Ovary (tissue), 9 donors: ENCODE measurements around the gene AUTS2. TPM values are rescaled to one million over a fixed set of nuclear protein-coding genes. Genes with fewer than 3 reads are reported as not detected.

Source experiments
- DNase-seq, 5 donors: peaks; one replicate each; pipeline ENCODE4 v3.0.0-alpha.2; 2019 to 2020
- H3K27ac ChIP-seq, 2 donors: fragments of 200-600 bp; one replicate each; pipeline versions ENCODE4 v1.5.1 to v1.8.0; 2019 to 2022
- H3K27me3 ChIP-seq: fragments of 200-600 bp; one replicate; pipeline ENCODE4 v1.8.0; 2022
- H3K36me3 ChIP-seq: fragments of 200-600 bp; sonication (generic); one replicate; pipeline ENCODE4 v1.5.1; 2019
- H3K4me1 ChIP-seq: one replicate; pipeline ENCODE4 v1.8.1; 2013; ENCODE audit warnings: mild to moderate bottlenecking, moderate library complexity; ENCODE audit not compliant: insufficient read depth
- H3K4me3 ChIP-seq: fragments of 200-600 bp; sonication (generic); one replicate; pipeline ENCODE4 v1.5.1; 2017
- H3K9me3 ChIP-seq, 2 donors: fragments of 200-600 bp in 1 of 2; sonication (generic) in 1 of 2; one replicate each; pipeline versions ENCODE4 v1.5.1 to v1.8.1; 2013 to 2019; ENCODE audit warnings: mild to moderate bottlenecking in 1 of 2, moderate library complexity in 1 of 2
- EP300 ChIP-seq: sonication (generic); formaldehyde crosslinking; IDR thresholded peaks from one replicate; pipeline ENCODE4 v1.6.1; 2017; ENCODE audit warnings: antibody characterized with exemption
- POLR2A ChIP-seq: fragments of 450-650 bp; IDR thresholded peaks from one replicate; pipeline ENCODE4 v1.6.1; 2017; ENCODE audit warnings: antibody characterized with exemption, mild to moderate bottlenecking, moderate library complexity
- WGBS, 3 donors: extraction: QIAGEN DNeasy Blood & Tissue Kit in 1 of 3; methylation state at CpG; one replicate each; pipeline versions ENCODE4 v1.1.5 to v1.1.7; 2013 to 2017; 5-methylcytosine and 5-hydroxymethylcytosine counted together
- intact Hi-C, 4 donors: fragments of 100-400 bp; cut with DNase I; formaldehyde crosslinking; loops; one replicate each; pipeline versions ENCODE4 v1.11.0 to v1.15.1; 2022 to 2023
- polyA plus RNA-seq, 2 donors: library from polyadenylated mRNA; stranded (reverse); fragments of 200-250 nt in 1 of 2; fragments of 350-450 nt in 1 of 2; fragmentation: Illumina TruSeq in 1 of 2; extraction: RNeasy Lipid Tissue Mini Kit (QIAGEN cat#74804) in 1 of 2; gene quantifications; one replicate each; pipeline ENCODE4 v1.2.3, GENCODE V29; 2013 to 2014
- total RNA-seq, 7 donors: library from RNA; depleted of rRNA in 2 of 7; stranded (reverse); fragments of >200 nt in 2 of 7; fragmentation: NEBNext Ultra II Directional in 3 of 7; extraction: Animal tissue kit (Norgen Biotek cat#: 25700) in 3 of 7; gene quantifications; one replicate each; pipeline versions ENCODE4 v1.1.0 to v1.2.4, GENCODE V29; 2016 to 2023
- TF ChIP-seq, protein P1 (sequence below), 3 donors: fragments of 450-650 bp in 2 of 3; fragments of 200-600 bp in 1 of 3; IDR thresholded peaks; one replicate each; pipeline versions ENCODE4 v1.5.1 to v1.8.0; 2016 to 2022; ENCODE audit warnings: antibody characterized with exemption in 3 of 3, mild to moderate bottlenecking in 1 of 3
- donor health status: DM: no; HTN: no; CAD: no; lungs with moderate emphysema.
- donor health status: DM: no; HTN: no; CAD: no.
- donor health status: Bipolar disorder and iron deficiency.
- donor health status: DM: yes; HTN: yes; CAD: no.
- donor health status: DM: no; HTN: no; CAD: no.
- donor health status: DM: yes; HTN: yes; CAD: no.

Gene AUTS2
- total and polyA plus RNA-seq, 9 donors: 18.3 to 60.9 (median 44.9) TPM

DNA sequence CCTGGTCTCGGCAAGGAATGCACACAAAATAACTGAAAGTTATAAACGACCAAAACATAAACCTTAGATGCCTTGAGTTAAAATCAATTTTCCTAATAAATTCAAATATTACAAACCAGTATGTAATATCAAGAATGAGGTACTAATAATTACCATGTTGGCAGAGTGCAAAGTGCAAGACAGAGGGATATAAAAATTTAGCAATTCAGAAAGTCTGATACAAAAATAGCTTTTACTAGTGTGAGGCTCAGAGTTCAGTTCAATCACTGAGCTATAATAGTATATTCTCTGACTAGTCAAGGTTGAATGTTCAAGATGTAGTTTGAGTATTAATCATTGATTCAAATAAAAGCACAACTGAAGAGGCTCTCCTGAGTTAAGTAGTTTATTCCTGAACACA lies 4.8 kb upstream of the AUTS2 start:
- H3K27me3 ChIP-seq: no peaks in the 10 kb centered on the region
- intact Hi-C loops: loop anchor here in 1 of 4 donors (10.0 kb wide), 1 partner anchor 1101 kb away; no protein-coding TSS in a partner anchor
- no peaks in the 10 kb centered on the region for H3K4me1 ChIP-seq
- H3K4me3 ChIP-seq: no peak overlapping the region
- H3K9me3 ChIP-seq: no peaks in the 10 kb centered on the region
- WGBS, 3 donors: 22 to 32% (median 22%) methylated on average over 2 of the region's 2 CpGs
- DNase-seq: no peak
- H3K27ac ChIP-seq: no peak overlapping the region
- no peak for TF ChIP-seq EP300
- TF ChIP-seq, protein P1, sequence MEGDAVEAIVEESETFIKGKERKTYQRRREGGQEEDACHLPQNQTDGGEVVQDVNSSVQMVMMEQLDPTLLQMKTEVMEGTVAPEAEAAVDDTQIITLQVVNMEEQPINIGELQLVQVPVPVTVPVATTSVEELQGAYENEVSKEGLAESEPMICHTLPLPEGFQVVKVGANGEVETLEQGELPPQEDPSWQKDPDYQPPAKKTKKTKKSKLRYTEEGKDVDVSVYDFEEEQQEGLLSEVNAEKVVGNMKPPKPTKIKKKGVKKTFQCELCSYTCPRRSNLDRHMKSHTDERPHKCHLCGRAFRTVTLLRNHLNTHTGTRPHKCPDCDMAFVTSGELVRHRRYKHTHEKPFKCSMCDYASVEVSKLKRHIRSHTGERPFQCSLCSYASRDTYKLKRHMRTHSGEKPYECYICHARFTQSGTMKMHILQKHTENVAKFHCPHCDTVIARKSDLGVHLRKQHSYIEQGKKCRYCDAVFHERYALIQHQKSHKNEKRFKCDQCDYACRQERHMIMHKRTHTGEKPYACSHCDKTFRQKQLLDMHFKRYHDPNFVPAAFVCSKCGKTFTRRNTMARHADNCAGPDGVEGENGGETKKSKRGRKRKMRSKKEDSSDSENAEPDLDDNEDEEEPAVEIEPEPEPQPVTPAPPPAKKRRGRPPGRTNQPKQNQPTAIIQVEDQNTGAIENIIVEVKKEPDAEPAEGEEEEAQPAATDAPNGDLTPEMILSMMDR (IDR thresholded peaks at IDR 0.05): no peak
- no peak for TF ChIP-seq POLR2A
- no peaks in the 10 kb centered on the region for H3K36me3 ChIP-seq

- TF ChIP-seq, protein P1 (IDR thresholded peaks at IDR 0.05): no peak
- no peak for TF ChIP-seq POLR2A
- no peak for TF ChIP-seq EP300
- DNase-seq: no peak
- Histone ChIP-seq H3K4me1 (no peaks in the 10 kb centered on the region), H3K27me3 (no peaks in the 10 kb centered on the region), H3K4me3 (no peak overlapping the region), H3K36me3 (no peaks in the 10 kb centered on the region), H3K27ac (no peak overlapping the region), H3K9me3 (no peaks in the 10 kb centered on the region)
- intact Hi-C loops: loop anchor here in 1 of 4 donors (10.0 kb wide), 1 partner anchor 1099 kb away; no protein-coding TSS in a partner anchor
- WGBS, 3 donors: 95 to 98% (median 98%) methylated on average over 1 of the region's 1 CpG
Measured at GRCh38 chr7:69595415-69595814, 2.9 kb upstream of the AUTS2 start.

- TF ChIP-seq POLR2A (no peak), EP300 (no peak)
- TF ChIP-seq, protein P1 (IDR thresholded peaks at IDR 0.05): no peak
- WGBS, 3 donors: 85% methylated on average over 7 of the region's 7 CpGs
Measured at GRCh38 chr7:69596056-69596455, 2.2 kb upstream of the AUTS2 start.

DNA sequence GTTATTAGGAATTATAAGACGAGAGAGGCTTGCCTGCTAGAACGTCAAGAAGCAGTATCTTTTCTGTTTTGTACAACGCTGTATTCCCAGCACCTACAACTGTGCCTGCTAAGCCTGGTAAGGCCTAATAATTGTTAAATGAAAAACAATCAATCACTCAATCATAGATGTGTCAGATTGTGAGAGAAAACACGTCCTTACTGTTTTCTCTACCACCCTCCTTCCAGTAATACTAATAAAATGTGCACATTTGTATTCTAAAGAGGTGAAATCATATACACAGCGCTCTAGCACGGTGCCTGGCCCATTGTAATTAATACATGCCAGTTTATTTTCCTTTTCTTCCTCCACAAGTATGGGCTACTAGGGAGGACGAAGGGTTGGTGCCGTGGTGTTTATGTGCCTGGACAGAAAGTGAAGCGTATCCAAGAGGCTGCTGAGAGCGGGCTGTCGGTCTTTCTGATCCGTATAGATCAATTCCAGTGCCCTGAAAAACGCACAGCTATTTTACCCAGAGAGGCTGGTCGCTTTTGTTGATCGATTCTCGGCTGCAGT lies 1.5 kb upstream of the AUTS2 start:
- Histone ChIP-seq H3K4me3 (peak overlapping the region; percentile 81), H3K27ac (peak overlapping the region; percentile 92 to 95), H3K27me3 (no peaks in the 10 kb centered on the region), H3K36me3 (no peaks in the 10 kb centered on the region), H3K4me1 (peaks cover 6% of the 10 kb centered on the region), H3K9me3 (no peaks in the 10 kb centered on the region)
- no peak for DNase-seq
- intact Hi-C loops: loop anchor here in 1 of 4 donors (10.0 kb wide), 1 partner anchor 1098 kb away; no protein-coding TSS in a partner anchor
- TF ChIP-seq, protein P1 (IDR thresholded peaks at IDR 0.05): no peak
- TF ChIP-seq POLR2A (no peak), EP300 (no peak)
- 22 to 27% (median 22%) methylated on average over 16 of the region's 16 CpGs for WGBS, 3 donors

More at GRCh38 chr7:69596056-69596455, 2.2 kb upstream of the AUTS2 start:
- DNase-seq: no peak
- Histone ChIP-seq H3K36me3 (no peaks in the 10 kb centered on the region), H3K4me1 (peaks cover 3% of the 10 kb centered on the region), H3K27me3 (no peaks in the 10 kb centered on the region), H3K9me3 (no peaks in the 10 kb centered on the region), H3K4me3 (no peak overlapping the region), H3K27ac (no peak overlapping the region)
- intact Hi-C loops: loop anchor here in 1 of 4 donors (10.0 kb wide), 1 partner anchor 1099 kb away; no protein-coding TSS in a partner anchor
